DOHH2 (cell line): Measurements from ENCODE around the gene IMMP2L.

Experiments
- EZH2phosphoT487 ChIP-seq: fragments of 200-600 bp; sonication (generic); IDR thresholded peaks from 2 replicates; pipeline ENCODE4 v1.6.1; 2017; ENCODE audit warnings: borderline replicate concordance, mild to moderate bottlenecking, antibody characterized with exemption, low read length, moderate library complexity, mixed read lengths
- TF ChIP-seq, protein P1 (sequence below): fragments of 200-600 bp; sonication (generic); IDR thresholded peaks from one replicate; pipeline ENCODE4 v1.5.1; 2014; ENCODE audit warnings: antibody characterized with exemption, mild to moderate bottlenecking, low read depth, low read length; ENCODE audit not compliant: poor library complexity, severe bottlenecking

DNA sequence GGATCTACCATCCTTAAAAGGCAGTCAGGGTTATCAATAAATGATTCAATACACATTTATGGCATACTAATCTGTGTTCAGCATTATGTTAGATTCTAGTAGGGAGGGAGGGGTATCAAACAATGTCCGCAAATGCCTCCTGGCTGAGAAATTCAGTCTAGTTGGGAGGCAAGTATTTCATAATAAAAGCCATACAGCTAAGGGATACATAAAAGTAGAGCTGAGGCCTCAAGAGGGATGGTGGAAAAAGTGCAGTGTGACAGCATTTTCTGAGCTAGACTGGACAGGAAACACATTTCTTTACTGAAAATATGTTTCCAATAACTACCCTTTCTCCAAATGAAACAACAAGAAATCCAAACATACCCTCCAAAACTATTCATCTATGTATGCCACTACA lies 624.1 kb downstream of the IMMP2L start:
- TF ChIP-seq, protein P1, sequence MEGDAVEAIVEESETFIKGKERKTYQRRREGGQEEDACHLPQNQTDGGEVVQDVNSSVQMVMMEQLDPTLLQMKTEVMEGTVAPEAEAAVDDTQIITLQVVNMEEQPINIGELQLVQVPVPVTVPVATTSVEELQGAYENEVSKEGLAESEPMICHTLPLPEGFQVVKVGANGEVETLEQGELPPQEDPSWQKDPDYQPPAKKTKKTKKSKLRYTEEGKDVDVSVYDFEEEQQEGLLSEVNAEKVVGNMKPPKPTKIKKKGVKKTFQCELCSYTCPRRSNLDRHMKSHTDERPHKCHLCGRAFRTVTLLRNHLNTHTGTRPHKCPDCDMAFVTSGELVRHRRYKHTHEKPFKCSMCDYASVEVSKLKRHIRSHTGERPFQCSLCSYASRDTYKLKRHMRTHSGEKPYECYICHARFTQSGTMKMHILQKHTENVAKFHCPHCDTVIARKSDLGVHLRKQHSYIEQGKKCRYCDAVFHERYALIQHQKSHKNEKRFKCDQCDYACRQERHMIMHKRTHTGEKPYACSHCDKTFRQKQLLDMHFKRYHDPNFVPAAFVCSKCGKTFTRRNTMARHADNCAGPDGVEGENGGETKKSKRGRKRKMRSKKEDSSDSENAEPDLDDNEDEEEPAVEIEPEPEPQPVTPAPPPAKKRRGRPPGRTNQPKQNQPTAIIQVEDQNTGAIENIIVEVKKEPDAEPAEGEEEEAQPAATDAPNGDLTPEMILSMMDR, result no peak
- TF ChIP-seq EZH2phosphoT487, result no peak
